Adipocyte (in vitro differentiated cells): ENCODE results near the gene DNAJB2.

Experiments used
- DNase-seq: peaks from one replicate; pipeline ENCODE4 v3.0.0-alpha.2; 2015; ENCODE audit warnings: low read depth
- H3K27me3 ChIP-seq: replicated peaks from 2 replicates; pipeline ENCODE4 v1.7.0; 2013; ENCODE audit warnings: mild to moderate bottlenecking, low read length, moderate library complexity; ENCODE audit not compliant: control insufficient read depth, insufficient read depth
- H3K36me3 ChIP-seq: 2 replicates; pipeline ENCODE4 v1.7.0; 2013; ENCODE audit warnings: low read length, mild to moderate bottlenecking, moderate library complexity; ENCODE audit not compliant: control insufficient read depth, insufficient read depth, severe bottlenecking
- H3K4me1 ChIP-seq: 2 replicates; pipeline ENCODE4 v1.7.0; 2013; ENCODE audit warnings: mild to moderate bottlenecking, low read length, moderate library complexity; ENCODE audit not compliant: control insufficient read depth, insufficient read depth
- H3K4me3 ChIP-seq: 2 replicates; pipeline ENCODE4 v1.7.0; 2013; ENCODE audit warnings: mild to moderate bottlenecking, low read length, moderate library complexity
- H3K9ac ChIP-seq: 2 replicates; pipeline ENCODE4 v1.7.0; 2013; ENCODE audit warnings: mild to moderate bottlenecking, low read length, moderate library complexity
- H3K9me3 ChIP-seq: 2 replicates; pipeline ENCODE4 v1.7.0; 2013; ENCODE audit warnings: mild to moderate bottlenecking, low read length, moderate library complexity; ENCODE audit not compliant: control insufficient read depth

The DNAJB2 gene

GRCh38 chr2:219279151-219279915 is at the start of gene DNAJB2:
Gene DNAJB2 (plus strand): TSS chr2:219279366. CDS start chr2:219279834, 468 bp downstream.
- Histone ChIP-seq H3K9ac (peak within 1 kb of the TSS; percentile 92), H3K36me3 (peaks cover 36% of the 10 kb centered on the region), H3K9me3 (no peaks in the 10 kb centered on the region), H3K4me1 (peaks cover 29% of the 10 kb centered on the region), H3K27me3 (no peaks in the 10 kb centered on the region), H3K4me3 (peak within 1 kb of the TSS; percentile 92)
- DNase-seq = peak; percentile 99

GRCh38 chr2:219230059-219230540 is 49.1 kb upstream of the DNAJB2 start:
- Histone ChIP-seq H3K4me1 (peaks cover 21% of the 10 kb centered on the region), H3K9me3 (no peaks in the 10 kb centered on the region), H3K4me3 (peak overlapping the region; percentile 96), H3K9ac (peak overlapping the region; percentile 93), H3K36me3 (peaks cover 53% of the 10 kb centered on the region), H3K27me3 (no peaks in the 10 kb centered on the region)
- peak; percentile 73 for DNase-seq

GRCh38 chr2:219234331-219234730 is 44.8 kb upstream of the DNAJB2 start:
- peaks cover 10% of the 10 kb centered on the region for H3K4me1 ChIP-seq
- no peak for DNase-seq
- H3K36me3 ChIP-seq = peaks cover 73% of the 10 kb centered on the region
- no peak overlapping the region for H3K4me3 ChIP-seq
- no peaks in the 10 kb centered on the region for H3K9me3 ChIP-seq
- no peaks in the 10 kb centered on the region for H3K27me3 ChIP-seq
- no peak overlapping the region for H3K9ac ChIP-seq

GRCh38 chr2:219243291-219243761 is 35.8 kb upstream of the DNAJB2 start:
- no peak for DNase-seq

DNA sequence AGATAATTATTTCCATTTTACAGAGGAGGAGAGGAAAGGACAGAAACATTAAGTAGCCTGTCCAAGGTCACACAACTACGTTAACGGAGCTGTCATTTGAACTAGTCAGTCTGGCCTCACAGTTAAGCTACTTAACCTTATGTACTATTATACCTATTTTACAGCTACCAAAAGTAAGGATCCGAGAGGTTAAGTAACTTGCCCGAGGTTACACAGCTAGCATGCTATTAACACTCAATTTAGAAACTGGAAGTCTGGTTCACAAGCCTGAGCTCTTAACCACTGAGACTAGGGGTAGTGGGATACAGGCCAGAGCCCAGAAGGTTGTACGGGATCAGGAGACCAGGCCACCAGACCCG is 34.4 kb upstream of the DNAJB2 start:
- no peak for DNase-seq
- Histone ChIP-seq H3K27me3 (no peaks in the 10 kb centered on the region), H3K9ac (peak overlapping the region; percentile 96), H3K4me1 (peaks cover 40% of the 10 kb centered on the region), H3K9me3 (no peaks in the 10 kb centered on the region), H3K36me3 (peaks cover 14% of the 10 kb centered on the region), H3K4me3 (peak overlapping the region; percentile 93)

More at GRCh38 chr2:219243291-219243761, 35.8 kb upstream of the DNAJB2 start:
- Histone ChIP-seq H3K9ac (peak overlapping the region; percentile 72), H3K36me3 (peaks cover 21% of the 10 kb centered on the region), H3K4me1 (peaks cover 28% of the 10 kb centered on the region), H3K4me3 (peak overlapping the region; percentile 67), H3K9me3 (no peaks in the 10 kb centered on the region), H3K27me3 (no peaks in the 10 kb centered on the region)

GRCh38 chr2:219245148-219245898 is 33.8 kb upstream of the DNAJB2 start, which contains the start of the genes GLB1L and STK16:
Gene GLB1L (minus strand): TSS chr2:219245444. CDS start chr2:219243573, 1,871 bp downstream.
Gene STK16 (plus strand): TSS chr2:219245479. CDS start chr2:219246000, 521 bp downstream.
- Histone ChIP-seq H3K4me3 (peak within 1 kb of the TSS; percentile 93), H3K9ac (peak within 1 kb of the TSS; percentile 96), H3K27me3 (no peaks in the 10 kb centered on the region), H3K9me3 (no peaks in the 10 kb centered on the region), H3K4me1 (peaks cover 45% of the 10 kb centered on the region), H3K36me3 (peaks cover 11% of the 10 kb centered on the region)
- peak; percentile 97 for DNase-seq

GRCh38 chr2:219245899-219246230 is 33.3 kb upstream of the DNAJB2 start:
- H3K27me3 ChIP-seq = no peaks in the 10 kb centered on the region
- H3K9me3 ChIP-seq = no peaks in the 10 kb centered on the region
- DNase-seq = no peak
- H3K4me1 ChIP-seq = peaks cover 50% of the 10 kb centered on the region
- peak overlapping the region; percentile 93 for H3K4me3 ChIP-seq
- H3K36me3 ChIP-seq = peaks cover 13% of the 10 kb centered on the region
- H3K9ac ChIP-seq = peak overlapping the region; percentile 96

GRCh38 chr2:219246559-219246958 is 32.6 kb upstream of the DNAJB2 start:
- peak overlapping the region; percentile 93 for H3K4me3 ChIP-seq

GRCh38 chr2:219247678-219248642 is 31.2 kb upstream of the DNAJB2 start:
- DNase-seq = no peak
- no peak overlapping the region for H3K9ac ChIP-seq
- H3K36me3 ChIP-seq = peaks cover 13% of the 10 kb centered on the region
- peaks cover 57% of the 10 kb centered on the region for H3K4me1 ChIP-seq
- no peaks in the 10 kb centered on the region for H3K9me3 ChIP-seq
- no peak overlapping the region for H3K4me3 ChIP-seq
- H3K27me3 ChIP-seq = no peaks in the 10 kb centered on the region

More at GRCh38 chr2:219246559-219246958, 32.6 kb upstream of the DNAJB2 start:
- Histone ChIP-seq H3K9me3 (no peaks in the 10 kb centered on the region), H3K4me1 (peaks cover 51% of the 10 kb centered on the region), H3K9ac (peak overlapping the region; percentile 96), H3K36me3 (peaks cover 13% of the 10 kb centered on the region), H3K27me3 (no peaks in the 10 kb centered on the region)
- no peak for DNase-seq

- peaks cover 13% of the 10 kb centered on the region for H3K36me3 ChIP-seq
- H3K27me3 ChIP-seq = no peaks in the 10 kb centered on the region
- peak overlapping the region; percentile 26 for H3K4me3 ChIP-seq
Observed at GRCh38 chr2:219248845-219249202, 30.3 kb upstream of the DNAJB2 start.

More at GRCh38 chr2:219248845-219249202, 30.3 kb upstream of the DNAJB2 start:
- H3K4me1 ChIP-seq = peaks cover 62% of the 10 kb centered on the region
- H3K9ac ChIP-seq = peak overlapping the region; percentile 77
- no peaks in the 10 kb centered on the region for H3K9me3 ChIP-seq
- no peak for DNase-seq
